K562 (cell line): ENCODE data around the gene ANKRD34B.

Experiments
- ARID4B ChIP-seq: sonication (generic); formaldehyde crosslinking; IDR thresholded peaks from 2 replicates; pipeline ENCODE4 v1.8.0; 2022; ENCODE audit warnings: mild to moderate bottlenecking, missing genetic modification reagents
- ATF3 ChIP-seq, 2 experiments: fragments of 450-650 bp in 1 of 2; sonication (generic) in 1 of 2; formaldehyde crosslinking in 1 of 2; IDR thresholded peaks in 1 of 2; conservative IDR thresholded peaks in 1 of 2; 2 replicates each; pipeline versions ENCODE4 v1.6.1 to v1.8.1; 2016 to 2023; ENCODE audit warnings: mild to moderate bottlenecking in 2 of 2, moderate library complexity in 2 of 2, inconsistent platforms in 1 of 2, missing genetic modification reagents in 1 of 2
- CEBPB ChIP-seq: fragments of 450-650 bp; IDR thresholded peaks from 2 replicates; pipeline ENCODE4 v1.6.1; 2016; ENCODE audit warnings: missing genetic modification characterization, missing compliant biosample characterization
- CTCF ChIP-seq, 3 experiments: IDR thresholded peaks in 2 of 3; conservative IDR thresholded peaks in 1 of 3; 2 replicates each; pipeline ENCODE4 v1.5.1; 2011 to 2012; ENCODE audit warnings: low read length in 3 of 3, mild to moderate bottlenecking in 3 of 3, control low read depth in 2 of 3, improper control_type of control experiment in 1 of 3, inconsistent platforms in 1 of 3, low read depth in 1 of 3, mixed read lengths in 1 of 3, moderate library complexity in 1 of 3; ENCODE audit not compliant: insufficient read depth in 2 of 3
- SP2 ChIP-seq: IDR thresholded peaks from 2 replicates; pipeline ENCODE4 v1.6.1; 2011; ENCODE audit warnings: mild to moderate bottlenecking, low read depth, low read length, moderate library complexity; ENCODE audit not compliant: poor library complexity, severe bottlenecking; ENCODE audit errors: extremely low read depth
- ZNF24 ChIP-seq: fragments of 450-650 bp; IDR thresholded peaks from 2 replicates; pipeline ENCODE4 v1.6.1; 2016

- TF ChIP-seq ARID4B (no peak), CEBPB (tag) (no peak), CTCF (IDR thresholded peaks at IDR 0.05 in 2 of 3, conservative IDR thresholded peaks at IDR 0.05 in 1 of 3; ENCODE audit: insufficient read depth in 2 of 3, low read depth in 1 of 3, low read length in 3 of 3) (no peak), ZNF24 (no peak), ATF3 (IDR thresholded peaks at IDR 0.05) (no peak), ATF3 (CRISPR knock-in tag; conservative IDR thresholded peaks at IDR 0.05) (no peak), SP2 (no peak)
Observed at GRCh38 chr5:80590766-80591165, 20.7 kb upstream of the ANKRD34B start.
